HG02759 (cell line): ENCODE measurements around the gene AFG1L.
"Not testable (repeated sequence)": the region's sequence is repeated elsewhere in the genome, so short reads cannot be mapped to it uniquely, and the experiment has no call there.

Experiments used
- ATAC-seq: cut with Tn5 transposase; IDR thresholded peaks from one replicate; pipeline ENCODE4 v1.9.1; 2021; ENCODE audit warnings: mild to moderate bottlenecking, moderate library complexity; ENCODE audit not compliant: unreplicated experiment

Gene AFG1L

GRCh38 chr6:108449717-108450116 lies 154.9 kb downstream of the AFG1L start:
- ATAC-seq: not testable (repeated sequence)

- no peak for ATAC-seq
Measured at GRCh38 chr6:108451816-108452215, 157.0 kb downstream of the AFG1L start.

GRCh38 chr6:108452711-108453195 lies 157.9 kb downstream of the AFG1L start:
- ATAC-seq: no peak

GRCh38 chr6:108453601-108454185 lies 158.8 kb downstream of the AFG1L start:
- no peak for ATAC-seq

- ATAC-seq: no peak
Measured at GRCh38 chr6:108454356-108454755, 159.5 kb downstream of the AFG1L start.

- no peak for ATAC-seq
Measured at GRCh38 chr6:108455688-108456087, 160.8 kb downstream of the AFG1L start.

- ATAC-seq: no peak
Measured at GRCh38 chr6:108463784-108464183, 168.9 kb downstream of the AFG1L start.

- no peak for ATAC-seq
Measured at GRCh38 chr6:108464418-108465097, 169.7 kb downstream of the AFG1L start.

GRCh38 chr6:108465098-108465495 lies 170.2 kb downstream of the AFG1L start:
- ATAC-seq: no peak

GRCh38 chr6:108468346-108468745 lies 173.5 kb downstream of the AFG1L start:
- no peak for ATAC-seq

- ATAC-seq: no peak
Measured at GRCh38 chr6:108469316-108469715, 174.5 kb downstream of the AFG1L start.

- ATAC-seq: no peak
Measured at GRCh38 chr6:108473197-108473596, 178.3 kb downstream of the AFG1L start.

- no peak for ATAC-seq
Measured at GRCh38 chr6:108476376-108476775, 181.5 kb downstream of the AFG1L start.

GRCh38 chr6:108476847-108477430 lies 182.1 kb downstream of the AFG1L start:
- ATAC-seq: no peak

- no peak for ATAC-seq
Measured at GRCh38 chr6:108482559-108482958, 187.7 kb downstream of the AFG1L start.

- ATAC-seq: no peak
Measured at GRCh38 chr6:108484016-108484415, 189.2 kb downstream of the AFG1L start.

GRCh38 chr6:108489699-108490098 lies 194.8 kb downstream of the AFG1L start:
- ATAC-seq: no peak

- no peak for ATAC-seq
Measured at GRCh38 chr6:108492131-108492766, 197.4 kb downstream of the AFG1L start.

- ATAC-seq: no peak
Measured at GRCh38 chr6:108494434-108494833, 199.6 kb downstream of the AFG1L start.

- ATAC-seq: no peak
Measured at GRCh38 chr6:108497883-108498282, 203.0 kb downstream of the AFG1L start.

GRCh38 chr6:108501559-108501958 lies 206.7 kb downstream of the AFG1L start:
- ATAC-seq: no peak

- ATAC-seq: no peak
Measured at GRCh38 chr6:108502832-108503231, 208.0 kb downstream of the AFG1L start.
